ENCODE results near the gene PTK6.
"Not testable (repeated sequence)": the region's sequence is repeated elsewhere in the genome, so short reads cannot be mapped to it uniquely, and the experiment has no call there.

The PTK6 gene

GRCh38 chr20:63568986-63569949 lies 32.1 kb upstream of the PTK6 start:
- DNase-seq, result peak; percentile 19

GRCh38 chr20:63568170-63568981 lies 31.2 kb upstream of the PTK6 start:
- no peak for DNase-seq

DNA sequence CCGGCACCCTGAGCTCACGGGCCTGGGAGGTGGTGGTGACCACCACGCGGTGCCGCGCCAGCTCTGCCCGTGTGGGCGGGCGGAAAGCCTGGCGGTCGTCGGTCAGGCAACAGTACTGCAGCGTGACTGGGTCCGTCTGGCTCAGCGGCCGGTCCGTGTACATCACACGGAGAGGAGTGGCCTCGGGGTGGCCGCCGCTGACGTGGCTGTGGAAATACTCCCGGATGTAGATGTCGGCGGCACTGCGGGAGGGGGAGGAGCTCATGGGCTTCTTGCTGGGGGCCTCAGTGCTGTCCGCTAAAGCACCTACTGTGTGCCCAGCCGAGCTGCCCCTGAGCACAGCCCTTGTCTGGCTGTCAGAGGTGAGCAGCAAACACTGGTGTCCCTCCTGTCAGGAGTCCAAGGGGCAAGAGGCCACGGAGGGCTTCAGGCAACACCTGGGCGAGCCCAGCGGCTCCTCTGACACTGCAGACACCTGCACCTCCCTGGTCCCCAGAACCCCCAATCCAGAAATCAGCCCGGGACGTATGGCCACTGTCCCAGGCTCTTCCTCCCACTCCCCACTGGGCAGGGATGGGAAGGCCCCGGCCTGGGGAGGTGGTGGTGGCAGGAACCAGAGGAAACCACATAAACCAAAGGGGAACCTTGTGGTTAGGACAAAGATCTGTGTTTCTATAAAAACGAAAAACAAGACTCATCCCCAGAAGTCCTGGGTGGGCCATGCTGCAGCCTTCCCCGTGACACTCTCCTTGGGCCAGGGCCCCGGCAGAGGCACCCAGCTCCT lies 30.4 kb upstream of the PTK6 start:
- DNase-seq, result peak; percentile 88

- DNase-seq, result peak; percentile 12
Measured at GRCh38 chr20:63567136-63567385, 29.9 kb upstream of the PTK6 start.

- no peak for DNase-seq
Measured at GRCh38 chr20:63566395-63567135, 29.4 kb upstream of the PTK6 start.

DNA sequence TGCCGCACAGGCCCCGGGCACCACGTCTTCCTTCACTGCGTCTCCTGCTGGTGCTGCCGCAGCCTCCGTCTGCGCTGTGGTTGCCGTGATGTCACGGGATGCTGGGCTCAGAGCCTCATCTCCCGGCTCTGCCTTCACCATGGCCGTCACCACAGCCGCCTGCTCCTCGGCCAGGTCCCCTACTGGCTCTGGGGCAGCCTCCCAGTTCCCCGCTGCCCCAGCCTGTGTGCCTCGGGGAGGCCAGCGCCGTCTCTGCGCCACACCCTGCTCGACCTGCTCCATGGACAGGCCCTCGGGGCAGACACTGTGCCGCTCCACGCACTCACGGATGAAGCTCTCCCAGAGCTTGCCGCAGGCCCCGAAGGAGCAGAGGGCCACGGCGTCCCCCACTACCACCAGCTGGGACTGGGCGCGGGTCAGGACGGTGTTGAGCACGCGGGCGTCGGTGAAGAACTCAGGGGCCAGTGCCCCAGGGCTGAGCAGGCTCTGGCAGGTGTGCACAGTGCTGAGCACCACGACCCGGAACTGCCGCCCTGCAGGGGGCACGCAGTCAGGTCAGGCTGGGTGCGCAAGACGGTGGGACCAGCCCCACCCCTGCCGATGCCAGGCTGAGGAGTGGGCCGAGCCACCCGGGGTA lies 28.6 kb upstream of the PTK6 start:
- DNase-seq, result no peak

DNA sequence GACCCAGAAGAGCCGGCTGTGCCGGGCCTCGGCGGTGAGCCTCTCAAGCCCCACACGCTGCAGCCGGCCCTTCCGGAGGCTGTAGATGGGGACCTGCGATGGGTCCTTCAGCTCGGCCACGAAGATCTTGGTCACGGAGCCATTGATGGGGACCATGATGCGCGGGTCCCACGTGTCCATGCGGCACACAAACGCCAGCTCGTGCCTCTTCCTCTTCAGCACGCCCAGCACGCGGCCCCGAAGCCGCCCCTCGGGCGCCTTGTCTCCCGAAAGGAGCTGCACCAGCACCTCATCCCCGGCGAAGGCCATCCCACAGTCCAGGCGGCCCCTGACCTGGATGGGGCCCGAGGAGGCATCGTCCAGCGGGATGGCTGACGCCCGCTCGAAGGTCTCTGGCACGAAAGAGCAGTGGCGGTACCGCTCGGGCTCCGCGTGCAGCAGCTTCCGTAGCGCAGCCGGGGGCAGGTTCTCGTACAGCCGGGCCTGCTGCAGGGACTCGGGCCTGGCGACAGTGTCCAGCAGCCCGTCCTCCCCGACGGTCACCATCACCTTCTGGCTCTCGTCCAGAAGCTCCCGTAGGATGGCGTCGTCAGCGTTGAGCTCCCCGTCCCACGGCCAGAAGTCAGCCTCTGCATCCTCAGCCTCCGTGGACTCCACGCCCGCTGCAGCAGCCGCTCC lies 28.0 kb upstream of the PTK6 start:
- DNase-seq, result no peak

DNA sequence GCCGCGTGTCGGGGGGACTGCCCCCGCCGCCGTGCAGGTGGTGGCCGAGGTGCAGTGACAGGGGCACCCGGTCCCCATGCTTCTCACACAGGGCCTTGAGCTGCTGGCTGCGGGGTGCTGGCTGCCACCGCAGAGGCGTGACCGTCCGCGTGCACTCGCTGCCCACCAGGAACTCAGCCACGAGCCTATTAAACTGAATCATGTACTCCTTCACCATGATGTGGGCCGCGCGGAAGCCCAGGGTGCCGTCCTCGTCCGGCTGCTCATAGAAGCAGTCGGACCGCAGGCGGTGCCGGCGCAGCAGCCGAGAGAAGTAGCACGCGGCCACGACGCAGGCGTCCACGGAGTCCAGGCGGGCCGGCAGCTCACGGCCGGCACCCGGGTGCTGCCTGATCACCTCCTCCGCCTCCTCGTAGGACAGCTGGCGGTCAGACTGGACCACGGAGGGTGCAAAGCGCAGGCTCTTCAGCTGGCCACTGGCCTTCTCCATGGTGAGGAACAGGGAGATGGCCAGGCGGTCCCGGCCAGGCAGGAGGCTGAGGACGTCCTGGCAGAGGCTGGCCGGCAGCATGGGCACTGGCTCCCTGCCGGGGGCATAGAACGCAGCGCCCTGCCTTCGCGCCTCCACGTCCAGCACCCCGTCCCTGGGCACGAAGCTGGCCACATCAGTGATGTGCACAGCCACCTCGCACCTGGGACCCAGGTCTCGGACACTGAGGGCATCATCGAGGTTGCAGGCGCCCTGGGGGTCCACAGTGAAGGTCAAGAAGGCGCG lies 27.0 kb upstream of the PTK6 start:
- DNase-seq, result no peak

DNA sequence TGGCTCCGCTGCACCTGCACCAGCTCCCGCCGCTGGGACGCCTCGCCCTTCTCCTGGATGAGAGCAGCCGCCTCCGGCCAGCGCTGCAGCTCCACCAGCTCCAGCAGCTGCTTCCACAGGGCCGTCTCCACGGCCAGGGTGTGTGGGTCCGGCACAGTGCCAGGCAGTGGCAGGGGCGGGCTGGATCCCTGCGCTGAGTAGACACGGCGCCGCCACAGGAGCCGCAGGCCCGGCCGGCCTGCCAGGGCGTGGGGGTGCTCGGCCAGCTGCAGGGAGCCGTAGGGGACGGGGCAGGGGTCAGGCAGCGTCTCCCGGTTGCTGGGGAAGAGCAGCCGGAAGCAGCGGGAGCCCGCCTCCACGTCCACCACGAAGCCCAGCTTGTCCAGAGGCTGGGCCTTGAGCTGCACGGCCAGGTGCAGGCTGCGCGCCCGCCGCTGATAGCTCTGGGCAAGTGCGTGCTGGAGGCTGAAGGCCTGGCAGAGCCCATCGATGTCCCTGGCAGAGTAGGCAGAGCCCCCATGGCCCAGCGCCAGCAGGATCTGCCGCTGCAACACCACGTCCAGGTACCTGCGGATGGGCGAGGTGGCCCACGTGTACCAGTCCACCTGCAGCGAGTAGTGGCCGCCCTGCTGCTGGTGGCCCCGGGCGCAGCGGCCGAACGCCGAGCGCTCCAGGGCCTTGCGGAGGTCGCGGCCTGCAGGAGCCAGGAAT lies 26.2 kb upstream of the PTK6 start:
- DNase-seq, result no peak

DNA sequence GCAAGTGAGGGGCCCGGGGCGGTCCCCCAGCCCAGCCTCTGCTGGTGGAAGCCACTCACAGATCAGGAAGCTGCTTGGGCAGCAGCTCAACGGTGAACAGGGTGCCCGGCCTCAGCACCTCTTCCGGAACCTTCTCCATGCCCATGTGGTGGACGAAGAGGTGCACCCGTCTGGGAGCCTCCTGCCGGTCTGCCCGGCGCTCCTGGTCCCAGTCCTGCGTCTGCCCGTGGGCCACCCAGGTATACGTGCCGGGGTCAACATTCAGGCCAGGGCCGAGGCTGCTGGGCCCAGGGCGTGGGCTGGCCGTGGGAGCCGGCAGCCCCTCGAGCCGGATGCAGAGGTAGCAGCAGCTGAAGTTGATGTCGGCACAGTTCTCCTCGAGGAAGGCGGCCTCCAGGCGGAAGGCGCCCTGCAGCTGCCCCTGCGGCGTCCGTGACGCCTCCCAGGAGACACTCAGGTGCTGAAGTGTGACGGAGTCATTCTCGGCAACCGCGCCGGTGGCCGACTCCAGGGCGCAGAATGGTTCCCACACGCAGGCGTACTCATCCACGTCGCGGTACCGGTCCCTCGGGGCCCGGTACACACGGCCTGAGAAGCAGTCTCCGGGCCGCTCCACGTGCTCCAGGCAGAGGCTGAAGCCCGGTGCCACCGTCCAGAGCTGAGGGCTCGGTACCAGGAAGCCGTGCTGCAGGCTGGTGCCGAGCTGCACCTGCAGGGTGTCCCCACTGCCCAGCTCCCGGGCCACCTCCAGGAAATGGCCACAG lies 25.5 kb upstream of the PTK6 start:
- no peak for DNase-seq

- no peak for DNase-seq
Measured at GRCh38 chr20:63561624-63562396, 24.6 kb upstream of the PTK6 start.

- no peak for DNase-seq
Measured at GRCh38 chr20:63560856-63561609, 23.9 kb upstream of the PTK6 start.

GRCh38 chr20:63560333-63560805 lies 23.2 kb upstream of the PTK6 start:
- no peak for DNase-seq

DNA sequence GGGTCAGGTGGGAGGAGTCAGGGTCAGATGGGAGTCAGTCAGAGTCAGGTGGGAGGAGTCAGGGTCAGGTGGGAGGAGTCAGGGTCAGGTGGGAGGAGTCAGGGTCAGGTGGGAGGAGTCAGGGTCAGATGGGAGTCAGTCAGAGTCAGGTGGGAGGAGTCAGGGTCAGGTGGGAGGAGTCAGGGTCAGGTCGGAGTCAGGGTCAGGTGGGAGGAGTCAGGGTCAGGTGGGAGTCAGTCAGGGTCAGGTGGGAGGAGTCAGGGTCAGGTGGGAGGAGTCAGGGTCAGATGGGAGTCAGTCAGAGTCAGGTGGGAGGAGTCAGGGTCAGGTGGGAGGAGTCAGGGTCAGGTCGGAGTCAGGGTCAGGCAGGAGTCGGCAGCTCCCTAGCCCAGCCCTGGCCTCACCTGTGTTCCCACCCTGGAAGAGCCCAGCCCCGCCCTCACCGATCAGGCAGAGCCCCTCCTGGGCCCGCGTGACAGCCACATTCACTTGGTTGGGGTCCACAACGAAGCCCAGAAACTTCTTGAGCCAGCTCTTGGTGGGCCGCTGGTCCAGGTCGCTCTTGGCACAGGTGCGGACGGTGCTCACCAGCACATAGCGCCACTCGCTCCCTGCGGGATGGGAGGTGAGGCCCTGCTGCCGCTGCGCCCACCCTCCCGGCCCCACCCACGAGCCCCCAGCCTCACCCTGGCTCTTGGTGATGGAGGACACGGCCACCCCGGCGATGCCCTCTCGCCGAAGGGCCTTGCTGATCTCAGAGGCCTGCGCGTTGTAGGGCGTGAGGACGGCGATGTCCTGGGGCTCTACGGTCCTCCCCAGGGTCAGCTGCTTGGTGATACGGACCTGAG lies 22.5 kb upstream of the PTK6 start:
- not testable (repeated sequence) for DNase-seq

GRCh38 chr20:63558804-63559484 lies 21.8 kb upstream of the PTK6 start:
- no peak for DNase-seq

DNA sequence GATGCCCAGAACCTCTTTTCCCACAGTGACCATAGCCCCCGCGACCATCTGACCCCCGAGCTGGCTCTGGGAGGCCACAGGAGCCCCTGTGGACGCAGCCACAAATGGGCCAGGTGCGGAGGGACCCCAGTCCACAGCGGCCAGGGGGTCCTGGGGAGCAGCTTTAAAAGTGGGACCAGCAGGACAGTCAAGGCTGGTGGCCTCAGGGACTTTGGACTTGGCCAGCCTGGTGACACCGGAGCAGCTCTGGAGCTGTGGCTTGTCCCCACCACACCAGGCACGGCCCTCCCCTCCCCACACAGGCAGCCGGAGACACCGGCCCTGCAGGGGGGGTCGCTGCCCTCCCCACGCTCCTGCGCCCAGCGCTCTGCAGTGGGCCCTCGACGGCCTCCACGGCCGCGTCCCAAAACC lies 20.3 kb upstream of the PTK6 start:
- DNase-seq, result no peak
